ENCODE results near the gene RNASE12. TPM values are rescaled to one million over a fixed set of nuclear protein-coding genes. Genes with fewer than 3 reads are reported as not detected.

RNASE12 gene
- total and polyA plus RNA-seq, 8 donors, result not detected

DNA sequence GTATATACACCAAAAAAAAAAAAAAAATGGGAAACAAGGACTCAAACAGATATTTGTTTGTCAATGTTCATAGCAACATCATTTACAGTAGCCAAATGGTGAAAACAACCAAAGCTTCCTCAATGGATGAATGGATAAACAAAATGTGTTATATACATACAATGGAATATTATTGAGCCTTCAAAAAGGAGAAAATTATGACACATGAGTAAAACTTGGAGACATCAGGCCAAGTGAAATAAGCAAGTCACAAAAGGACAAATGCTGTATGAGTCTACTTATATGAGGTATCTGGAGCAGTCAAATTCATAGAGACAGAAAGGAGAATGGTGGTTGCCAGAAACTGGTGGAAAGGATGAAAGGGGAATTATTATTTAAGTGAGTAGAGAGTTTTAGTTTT is 38.2 kb downstream of the RNASE12 start:
- DNase-seq (no peak), ATAC-seq (no peak), FAIRE-seq (no peak)
- TF ChIP-seq, protein P1, sequence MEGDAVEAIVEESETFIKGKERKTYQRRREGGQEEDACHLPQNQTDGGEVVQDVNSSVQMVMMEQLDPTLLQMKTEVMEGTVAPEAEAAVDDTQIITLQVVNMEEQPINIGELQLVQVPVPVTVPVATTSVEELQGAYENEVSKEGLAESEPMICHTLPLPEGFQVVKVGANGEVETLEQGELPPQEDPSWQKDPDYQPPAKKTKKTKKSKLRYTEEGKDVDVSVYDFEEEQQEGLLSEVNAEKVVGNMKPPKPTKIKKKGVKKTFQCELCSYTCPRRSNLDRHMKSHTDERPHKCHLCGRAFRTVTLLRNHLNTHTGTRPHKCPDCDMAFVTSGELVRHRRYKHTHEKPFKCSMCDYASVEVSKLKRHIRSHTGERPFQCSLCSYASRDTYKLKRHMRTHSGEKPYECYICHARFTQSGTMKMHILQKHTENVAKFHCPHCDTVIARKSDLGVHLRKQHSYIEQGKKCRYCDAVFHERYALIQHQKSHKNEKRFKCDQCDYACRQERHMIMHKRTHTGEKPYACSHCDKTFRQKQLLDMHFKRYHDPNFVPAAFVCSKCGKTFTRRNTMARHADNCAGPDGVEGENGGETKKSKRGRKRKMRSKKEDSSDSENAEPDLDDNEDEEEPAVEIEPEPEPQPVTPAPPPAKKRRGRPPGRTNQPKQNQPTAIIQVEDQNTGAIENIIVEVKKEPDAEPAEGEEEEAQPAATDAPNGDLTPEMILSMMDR (IDR thresholded peaks at IDR 0.05), result no peak
- no peaks in the 10 kb centered on the region for H3K4me1 ChIP-seq
- intact Hi-C loops (cut with DNase I), result no loop called here
- H3K27ac ChIP-seq, result no peak overlapping the region
- no peaks in the 10 kb centered on the region for H3K36me3 ChIP-seq
- no peaks in the 10 kb centered on the region for H3K9me3 ChIP-seq
- no peaks in the 10 kb centered on the region for H3K27me3 ChIP-seq
- H3K4me3 ChIP-seq, result no peak overlapping the region

DNA sequence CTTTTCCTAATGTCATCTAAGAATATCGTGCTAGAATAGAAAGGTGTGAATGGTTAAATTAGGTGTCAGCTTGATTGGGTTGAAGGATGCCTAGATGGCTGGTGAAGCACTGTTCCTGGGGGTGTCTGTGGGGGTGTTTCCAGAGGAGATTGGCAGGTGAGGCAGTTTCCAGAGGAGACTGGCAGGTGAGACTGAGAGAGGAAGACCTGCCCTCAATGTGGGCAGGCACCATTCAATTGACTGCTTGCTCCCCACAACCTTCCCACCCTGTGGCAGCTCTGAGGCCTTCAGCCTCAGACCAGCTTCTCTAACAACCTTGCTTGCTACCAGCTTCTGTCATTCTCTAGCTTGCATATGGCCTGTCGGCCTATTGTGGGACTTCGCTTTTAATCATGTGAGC is 39.6 kb downstream of the RNASE12 start:
- no peak overlapping the region for H3K27ac ChIP-seq
- no peaks in the 10 kb centered on the region for H3K4me1 ChIP-seq
- no peaks in the 10 kb centered on the region for H3K9me3 ChIP-seq
- intact Hi-C loops (cut with DNase I), result no loop called here
- DNase-seq (no peak), ATAC-seq (no peak), FAIRE-seq (no peak)
- H3K36me3 ChIP-seq, result no peaks in the 10 kb centered on the region
- TF ChIP-seq, protein P1 (IDR thresholded peaks at IDR 0.05), result no peak
- H3K27me3 ChIP-seq, result no peaks in the 10 kb centered on the region
- WGBS, 2 donors, result 88 to 99% methylated on average over 3 of the region's 3 CpGs
- no peak overlapping the region for H3K4me3 ChIP-seq

DNA sequence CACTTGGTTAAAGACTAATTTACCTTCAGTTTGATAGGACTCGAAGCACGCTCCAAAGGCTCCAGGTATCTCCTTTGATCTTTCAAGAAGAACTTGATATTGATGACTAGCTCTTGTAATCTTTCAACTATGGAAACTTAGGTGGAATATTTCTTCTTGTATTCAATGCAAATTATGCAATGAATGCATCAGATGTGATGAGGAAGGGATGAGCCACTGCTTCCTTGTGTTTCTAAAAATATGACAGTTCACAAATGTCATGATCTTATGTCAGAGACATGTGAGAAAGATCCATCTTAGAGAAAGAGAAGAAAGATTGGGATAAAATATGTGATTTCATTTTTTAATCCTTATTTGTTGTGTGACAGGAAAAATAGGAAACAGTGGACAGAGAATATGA is 40.2 kb downstream of the RNASE12 start:
- DNase-seq (no peak), FAIRE-seq (no peak), ATAC-seq (no peak)
- Histone ChIP-seq H3K4me1 (no peaks in the 10 kb centered on the region), H3K36me3 (no peaks in the 10 kb centered on the region), H3K27ac (no peak overlapping the region), H3K27me3 (no peaks in the 10 kb centered on the region), H3K9me3 (no peaks in the 10 kb centered on the region), H3K4me3 (no peak overlapping the region)
- 79 to 85% methylated on average over 2 of the region's 2 CpGs for WGBS, 2 donors
- intact Hi-C loops (cut with DNase I), result no loop called here
- TF ChIP-seq, protein P1 (IDR thresholded peaks at IDR 0.05), result no peak

DNA sequence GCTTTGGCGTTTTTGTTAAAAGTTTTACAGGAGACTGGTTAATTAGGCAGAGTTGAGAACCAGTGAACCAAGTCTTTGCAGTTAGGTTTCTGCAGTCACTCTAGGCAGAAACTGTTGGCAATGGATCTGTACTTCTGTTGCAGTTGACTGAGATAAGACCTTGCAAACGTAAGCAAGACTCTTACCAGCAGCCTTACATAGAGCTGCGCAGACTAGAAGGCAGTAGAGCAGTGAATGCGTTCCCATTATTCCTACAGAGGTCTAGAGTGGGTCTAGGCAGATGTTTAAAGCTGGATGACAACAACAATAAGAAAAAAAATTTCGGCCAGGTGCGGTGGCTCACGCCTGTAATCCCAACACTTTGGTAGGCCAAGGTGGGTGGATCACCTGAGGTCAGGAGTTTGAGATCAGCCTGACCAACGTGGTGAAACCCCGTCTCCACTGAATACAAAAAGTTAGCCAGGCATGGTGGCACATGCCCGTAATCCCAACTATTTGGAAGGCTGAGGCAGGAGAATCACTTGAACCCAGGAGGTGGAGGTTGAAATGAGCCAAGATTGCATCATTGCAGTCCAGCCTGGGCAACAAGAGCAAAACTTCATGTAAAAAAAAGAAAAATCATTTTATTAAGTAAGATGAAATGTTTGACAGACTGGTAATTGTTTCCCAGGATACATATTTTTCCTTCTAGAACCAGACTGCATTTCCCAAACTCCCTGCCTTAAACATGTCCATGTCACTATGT is 42.6 kb downstream of the RNASE12 start:
- H3K4me1 ChIP-seq, result no peaks in the 10 kb centered on the region
- WGBS, 2 donors, result 77 to 79% methylated on average over 10 of the region's 10 CpGs
- no peaks in the 10 kb centered on the region for H3K9me3 ChIP-seq
- H3K27me3 ChIP-seq, result no peaks in the 10 kb centered on the region
- DNase-seq (no peak), FAIRE-seq (no peak), ATAC-seq (no peak)
- no peak overlapping the region for H3K27ac ChIP-seq
- intact Hi-C loops (cut with DNase I), result no loop called here
- TF ChIP-seq, protein P1 (IDR thresholded peaks at IDR 0.05), result no peak
- no peaks in the 10 kb centered on the region for H3K36me3 ChIP-seq
- no peak overlapping the region for H3K4me3 ChIP-seq

DNA sequence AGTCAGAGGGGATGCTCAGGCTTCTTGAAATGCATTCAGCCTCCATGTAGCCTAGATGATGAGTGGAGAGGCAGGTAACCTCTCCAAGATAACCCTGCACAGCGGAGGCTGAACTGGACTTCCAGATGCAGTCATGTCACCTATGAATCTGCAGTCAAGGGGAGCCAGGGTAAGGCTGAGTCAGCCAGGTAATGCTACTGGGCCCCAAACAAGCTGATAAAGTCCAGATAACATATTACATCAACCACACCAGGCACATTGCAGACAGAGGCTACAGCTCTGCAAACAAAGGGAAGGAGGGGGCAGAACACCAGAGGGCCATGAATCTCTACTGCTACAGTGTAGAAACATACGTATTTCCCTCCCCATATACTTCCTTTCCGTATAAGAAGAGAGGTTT is 44.3 kb downstream of the RNASE12 start:
- 49 to 60% methylated on average over 3 of the region's 3 CpGs for WGBS, 2 donors
- intact Hi-C loops (cut with DNase I), result no loop called here
- Histone ChIP-seq H3K4me3 (no peak overlapping the region), H3K27me3 (no peaks in the 10 kb centered on the region), H3K36me3 (no peaks in the 10 kb centered on the region), H3K27ac (no peak overlapping the region), H3K4me1 (no peaks in the 10 kb centered on the region), H3K9me3 (no peaks in the 10 kb centered on the region)
- DNase-seq, result no peak
- TF ChIP-seq, protein P1 (IDR thresholded peaks at IDR 0.05), result no peak
- no peak for ATAC-seq
- FAIRE-seq, result no peak
